Measurements from ENCODE around the gene CIITA.

The CIITA gene

DNA sequence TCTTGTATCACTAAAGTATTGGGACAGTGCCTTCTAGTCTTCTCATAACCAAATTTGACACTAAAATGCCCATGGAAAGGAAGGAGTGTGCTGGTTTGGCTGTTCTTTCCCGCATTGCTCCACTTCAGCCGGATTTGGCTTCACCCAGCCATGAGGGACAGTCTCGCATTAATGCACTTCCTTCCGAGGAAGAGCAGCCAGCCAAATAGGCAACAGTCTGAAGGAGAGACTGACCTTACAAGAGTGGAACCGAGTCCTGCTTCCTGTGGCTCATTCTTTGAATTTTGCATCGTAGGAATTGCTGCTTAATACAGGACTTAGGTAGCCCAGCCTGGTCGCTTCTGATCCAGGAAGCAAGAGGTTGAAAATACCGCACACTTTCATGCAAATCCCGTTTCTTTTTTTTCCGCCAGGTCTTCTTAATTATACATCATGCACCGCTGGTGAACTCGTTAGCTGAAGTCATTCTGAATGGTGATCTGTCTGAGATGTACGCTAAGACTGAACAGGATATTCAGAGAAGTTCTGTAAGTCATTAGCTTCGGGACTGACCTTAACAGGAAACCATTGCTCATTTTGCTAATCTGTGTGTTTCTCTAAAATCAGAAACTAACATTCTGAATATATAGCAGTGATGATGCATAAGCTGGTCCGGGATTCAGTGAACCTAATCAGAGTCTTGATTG, 105.6 kb downstream of the CIITA start:
- no peak for DNase-seq

DNA sequence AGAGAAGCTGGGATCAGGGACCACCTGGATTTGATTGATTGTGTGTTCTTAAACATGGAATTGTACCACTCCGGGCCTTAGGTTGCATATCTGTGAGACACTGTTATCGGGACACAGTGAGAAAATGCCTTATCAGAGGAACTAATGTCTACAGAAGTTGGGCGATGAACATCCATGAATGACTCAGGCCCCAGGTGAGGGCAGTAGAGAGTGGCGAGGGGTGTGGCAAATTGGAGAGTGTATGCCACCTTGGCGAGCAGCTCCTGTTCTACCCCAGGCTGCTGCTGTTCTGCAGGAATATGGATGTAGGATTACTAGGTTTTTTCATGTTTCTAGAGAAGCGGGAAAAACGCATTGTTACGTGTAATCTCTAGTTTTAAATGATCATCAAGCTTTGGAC, 106.2 kb downstream of the CIITA start:
- DNase-seq: no peak

DNA sequence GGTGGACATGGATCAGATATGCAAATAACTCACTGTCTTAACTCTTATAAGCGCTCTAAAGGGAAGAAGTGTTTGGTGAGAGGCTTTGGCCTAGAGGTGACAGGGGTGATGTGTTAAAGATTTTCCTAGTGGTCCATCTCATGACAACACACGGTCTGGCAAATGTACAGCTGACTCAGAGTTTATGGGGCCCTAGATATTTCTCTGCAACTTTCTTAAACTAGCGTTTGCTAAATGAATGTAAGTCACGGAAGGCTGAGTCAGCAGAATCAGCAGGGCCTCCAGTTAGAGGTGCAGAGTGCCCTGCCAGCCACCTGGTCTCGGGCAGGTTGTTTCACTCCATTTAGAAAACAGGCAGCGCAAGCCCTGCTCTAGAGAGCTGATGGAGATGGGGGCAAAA, 107.5 kb downstream of the CIITA start:
- DNase-seq: no peak

All from activated naive CD4-positive, alpha-beta T cell treated with anti-CD3 and anti-CD28 coated beads, Interleukin-2, amount 50 U/mL, for 16 hours (primary cell).